Natural killer cell (primary cell): ENCODE data around the gene MS4A18. TPM values are rescaled to one million over a fixed set of nuclear protein-coding genes. Genes with fewer than 3 reads are reported as not detected.

Source experiments
- ATAC-seq, 3 donors: fragments of 150-1000 bp in 2 of 3; fragments of 200-7000 bp in 1 of 3; cut with Tn5 transposase; 1 replicate in 1 of 3; 2 replicates in 2 of 3; pipeline ENCODE4 v1.10.0; 2021; ENCODE audit warnings: mild to moderate bottlenecking in 2 of 3, moderate library complexity in 2 of 3
- DNase-seq, 2 donors: peaks; one replicate each; pipeline versions ENCODE4 v3.0.0 to v3.0.0-alpha.2; 2013 to 2021; ENCODE audit warnings: mixed read lengths in 1 of 2
- H3K27ac ChIP-seq: one replicate; pipeline ENCODE4 v1.5.1; 2013; ENCODE audit warnings: mild to moderate bottlenecking, low read length
- H3K27me3 ChIP-seq: one replicate; pipeline ENCODE4 v1.6.1; 2013; ENCODE audit warnings: low read length; ENCODE audit not compliant: control insufficient read depth, insufficient read depth
- H3K36me3 ChIP-seq: one replicate; pipeline ENCODE4 v1.6.1; 2013; ENCODE audit warnings: low read length; ENCODE audit not compliant: control insufficient read depth, insufficient read depth
- H3K4me1 ChIP-seq: one replicate; pipeline ENCODE4 v1.6.1; 2013; ENCODE audit warnings: low read length; ENCODE audit not compliant: control insufficient read depth, insufficient read depth
- H3K4me3 ChIP-seq: one replicate; pipeline ENCODE4 v1.5.1; 2013; ENCODE audit warnings: low read length
- H3K9me3 ChIP-seq: one replicate; pipeline ENCODE4 v1.6.1; 2013; ENCODE audit warnings: low read length; ENCODE audit not compliant: control insufficient read depth, insufficient read depth
- H3K27ac Mint-ChIP-seq, 2 donors: one replicate each; pipeline ENCODE4 v1.8.0; 2022; ENCODE audit warnings: mild to moderate bottlenecking in 2 of 2, mixed read lengths in 2 of 2, moderate library complexity in 1 of 2
- H3K27me3 Mint-ChIP-seq, 2 donors: one replicate each; pipeline ENCODE4 v1.8.0; 2022; ENCODE audit warnings: low read depth in 2 of 2, mixed read lengths in 2 of 2
- H3K36me3 Mint-ChIP-seq: one replicate; pipeline ENCODE4 v1.8.0; 2022; ENCODE audit warnings: mixed read lengths
- H3K4me1 Mint-ChIP-seq, 2 donors: one replicate each; pipeline ENCODE4 v1.8.0; 2022; ENCODE audit warnings: mixed read lengths in 2 of 2
- H3K4me3 Mint-ChIP-seq: one replicate; pipeline ENCODE4 v1.8.0; 2022; ENCODE audit warnings: mild to moderate bottlenecking, moderate library complexity, mixed read lengths
- H3K9me3 Mint-ChIP-seq, 2 donors: one replicate each; pipeline ENCODE4 v1.8.0; 2022; ENCODE audit warnings: mixed read lengths in 2 of 2
- WGBS: methylation state at CpG from one replicate; pipeline ENCODE4 v1.1.7; 2013; ENCODE audit warnings: missing lambda C conversion rate; ENCODE audit not compliant: insufficient coverage; 5-methylcytosine and 5-hydroxymethylcytosine counted together
- intact Hi-C: fragments of 100-400 bp; cut with micrococcal nuclease; formaldehyde crosslinking; loops from one replicate; pipeline ENCODE4 v1.14.2; 2022
- total RNA-seq, 4 donors: library from RNA; stranded (reverse); fragments of 120-200 nt in 1 of 4; gene quantifications; one replicate each; pipeline versions ENCODE4 v1.2.3 to v1.2.4, GENCODE V29; 2013 to 2022
- TF ChIP-seq, protein P1 (sequence below): fragments of 200-600 bp; IDR thresholded peaks from one replicate; pipeline ENCODE4 v1.8.0; 2022; ENCODE audit warnings: antibody characterized with exemption

MS4A18 gene
- total RNA-seq, 3 donors from 2014 or later (not counting 1 experiment from before 2014, with no cell fraction given): not detected

DNA sequence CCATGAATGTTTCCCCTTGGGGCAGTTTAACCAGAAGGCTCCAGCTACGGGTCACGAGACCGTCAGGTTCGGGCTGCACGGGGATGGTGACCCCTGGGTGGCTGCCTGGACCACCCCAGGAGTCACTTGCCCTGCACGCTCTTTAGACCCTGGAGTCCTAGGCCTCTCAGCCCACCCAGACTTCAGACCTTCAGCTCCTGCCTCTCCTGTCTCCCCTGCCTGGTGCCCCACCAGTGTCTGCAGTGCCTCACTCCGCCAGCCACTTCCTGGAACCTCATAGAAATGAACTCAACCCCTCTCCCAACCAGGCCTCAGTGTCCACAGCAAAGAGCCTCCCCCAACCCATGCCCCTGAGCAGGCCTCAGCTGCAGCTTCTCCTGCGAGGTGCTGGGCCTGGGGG is 48.1 kb downstream of the MS4A18 start:
- Mint-ChIP-seq H3K27me3 (peaks cover 0 to 8% of the 10 kb centered on the region in 2 donors), H3K27ac (no peak overlapping the region), H3K4me1 (no peaks in the 10 kb centered on the region), H3K9me3 (no peaks in the 10 kb centered on the region), H3K36me3 (no peaks in the 10 kb centered on the region), H3K4me3 (no peak overlapping the region)
- H3K27ac ChIP-seq: no peak overlapping the region
- no peaks in the 10 kb centered on the region for H3K36me3 ChIP-seq
- no peak for DNase-seq
- no peak overlapping the region for H3K4me3 ChIP-seq
- peaks cover 4% of the 10 kb centered on the region for H3K4me1 ChIP-seq
- H3K9me3 ChIP-seq: no peaks in the 10 kb centered on the region
- 87% methylated on average over 8 of the region's 8 CpGs for WGBS
- no peak for ATAC-seq
- TF ChIP-seq, protein P1, sequence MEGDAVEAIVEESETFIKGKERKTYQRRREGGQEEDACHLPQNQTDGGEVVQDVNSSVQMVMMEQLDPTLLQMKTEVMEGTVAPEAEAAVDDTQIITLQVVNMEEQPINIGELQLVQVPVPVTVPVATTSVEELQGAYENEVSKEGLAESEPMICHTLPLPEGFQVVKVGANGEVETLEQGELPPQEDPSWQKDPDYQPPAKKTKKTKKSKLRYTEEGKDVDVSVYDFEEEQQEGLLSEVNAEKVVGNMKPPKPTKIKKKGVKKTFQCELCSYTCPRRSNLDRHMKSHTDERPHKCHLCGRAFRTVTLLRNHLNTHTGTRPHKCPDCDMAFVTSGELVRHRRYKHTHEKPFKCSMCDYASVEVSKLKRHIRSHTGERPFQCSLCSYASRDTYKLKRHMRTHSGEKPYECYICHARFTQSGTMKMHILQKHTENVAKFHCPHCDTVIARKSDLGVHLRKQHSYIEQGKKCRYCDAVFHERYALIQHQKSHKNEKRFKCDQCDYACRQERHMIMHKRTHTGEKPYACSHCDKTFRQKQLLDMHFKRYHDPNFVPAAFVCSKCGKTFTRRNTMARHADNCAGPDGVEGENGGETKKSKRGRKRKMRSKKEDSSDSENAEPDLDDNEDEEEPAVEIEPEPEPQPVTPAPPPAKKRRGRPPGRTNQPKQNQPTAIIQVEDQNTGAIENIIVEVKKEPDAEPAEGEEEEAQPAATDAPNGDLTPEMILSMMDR: no peak
- intact Hi-C loops: no loop called here
- H3K27me3 ChIP-seq: no peaks in the 10 kb centered on the region

DNA sequence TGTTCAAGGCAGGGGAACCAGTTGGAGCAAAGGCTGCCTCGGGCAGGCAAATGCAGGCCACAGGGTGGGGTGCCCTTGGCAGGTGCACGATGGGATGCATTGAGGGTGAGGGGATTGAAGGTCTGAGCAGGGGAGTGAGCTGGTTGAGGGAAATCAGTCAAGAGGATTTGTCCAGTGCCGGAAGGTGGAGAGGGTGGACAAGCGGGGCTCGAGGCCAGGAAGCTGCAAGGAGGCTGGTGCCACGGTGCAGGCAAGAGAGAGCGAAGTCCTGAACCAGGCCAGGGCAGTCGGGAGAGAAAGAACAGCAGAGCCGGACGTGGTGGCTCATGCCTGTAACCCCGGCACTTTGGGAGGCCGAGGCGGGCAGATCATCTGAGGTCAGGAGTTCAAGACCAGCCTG is 50.2 kb downstream of the MS4A18 start:
- DNase-seq (no peak), ATAC-seq (no peak)
- intact Hi-C loops: no loop called here
- H3K4me3 Mint-ChIP-seq: no peak overlapping the region
- Histone ChIP-seq H3K4me3 (no peak overlapping the region), H3K27ac (no peak overlapping the region), H3K4me1 (peaks cover 4% of the 10 kb centered on the region), H3K36me3 (no peaks in the 10 kb centered on the region), H3K9me3 (no peaks in the 10 kb centered on the region), H3K27me3 (no peaks in the 10 kb centered on the region)
- WGBS: 79% methylated on average over 13 of the region's 13 CpGs
- no peaks in the 10 kb centered on the region for H3K36me3 Mint-ChIP-seq
- no peaks in the 10 kb centered on the region for H3K27me3 Mint-ChIP-seq
- H3K27ac Mint-ChIP-seq: no peak overlapping the region
- H3K4me1 Mint-ChIP-seq: no peaks in the 10 kb centered on the region
- TF ChIP-seq, protein P1: no peak
- no peaks in the 10 kb centered on the region for H3K9me3 Mint-ChIP-seq

- no peaks in the 10 kb centered on the region for H3K27me3 ChIP-seq
- peak; percentile 85 to 97 (median 92) for ATAC-seq
- H3K4me3 ChIP-seq: no peak overlapping the region
- Mint-ChIP-seq H3K27me3 (no peaks in the 10 kb centered on the region), H3K9me3 (no peaks in the 10 kb centered on the region), H3K36me3 (no peaks in the 10 kb centered on the region), H3K4me3 (no peak overlapping the region), H3K27ac (no peak overlapping the region), H3K4me1 (no peaks in the 10 kb centered on the region)
- TF ChIP-seq, protein P1: peak; percentile 75
- no peak overlapping the region for H3K27ac ChIP-seq
- DNase-seq: peak; percentile 62 to 92
- intact Hi-C loops: no loop called here
- H3K4me1 ChIP-seq: peaks cover 4% of the 10 kb centered on the region
- H3K9me3 ChIP-seq: no peaks in the 10 kb centered on the region
- 20% methylated on average over 15 of the region's 15 CpGs for WGBS
- H3K36me3 ChIP-seq: no peaks in the 10 kb centered on the region
Observed at GRCh38 chr11:60775420-60775961, 51.0 kb downstream of the MS4A18 start.

DNA sequence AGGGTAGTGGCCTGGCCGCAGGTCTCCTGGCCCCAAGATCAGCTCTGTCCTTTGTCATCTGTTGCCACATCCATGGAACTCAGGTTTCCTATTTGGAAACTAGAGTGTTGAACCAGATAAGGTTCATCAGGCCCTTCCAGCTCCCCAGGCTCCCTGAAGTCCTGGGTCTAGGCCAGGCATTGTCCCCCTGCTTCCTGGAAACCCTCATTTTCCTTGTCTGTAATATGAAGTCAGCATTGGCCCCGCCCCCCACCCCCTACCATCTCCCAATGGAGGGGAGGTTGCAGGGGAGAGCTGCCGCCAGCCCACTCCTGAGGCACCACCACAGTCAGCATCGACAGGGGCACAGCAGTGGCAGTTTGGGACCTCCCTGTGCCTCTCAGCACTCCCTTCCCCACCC is 51.6 kb downstream of the MS4A18 start:
- intact Hi-C loops: no loop called here

More for the DNA sequence above, 51.6 kb downstream of the MS4A18 start:
- Histone ChIP-seq H3K9me3 (no peaks in the 10 kb centered on the region), H3K4me3 (no peak overlapping the region), H3K27ac (no peak overlapping the region), H3K27me3 (no peaks in the 10 kb centered on the region), H3K4me1 (peaks cover 4% of the 10 kb centered on the region), H3K36me3 (no peaks in the 10 kb centered on the region)
- TF ChIP-seq, protein P1: no peak
- H3K9me3 Mint-ChIP-seq: no peaks in the 10 kb centered on the region
- no peak for DNase-seq
- H3K36me3 Mint-ChIP-seq: no peaks in the 10 kb centered on the region
- no peaks in the 10 kb centered on the region for H3K4me1 Mint-ChIP-seq
- no peak for ATAC-seq
- H3K27ac Mint-ChIP-seq: no peak overlapping the region
- 97% methylated on average over 3 of the region's 4 CpGs for WGBS
- H3K27me3 Mint-ChIP-seq: no peaks in the 10 kb centered on the region
- no peak overlapping the region for H3K4me3 Mint-ChIP-seq
